Forelimb muscle (tissue), 1 donor: ENCODE measurements around the gene TMEM17. TPM values are rescaled to one million over a fixed set of nuclear protein-coding genes. Genes with fewer than 3 reads are reported as not detected.

Experiments used
- DNase-seq: peaks from one replicate; pipeline ENCODE4 v3.0.0-alpha.2; 2013; ENCODE audit warnings: low read depth
- polyA plus RNA-seq: library from polyadenylated mRNA; unstranded; fragments of 120-200 nt; gene quantifications from one replicate; pipeline ENCODE4 v1.2.1, GENCODE V29; 2013; ENCODE audit not compliant: insufficient read length

The TMEM17 gene
- polyA plus RNA-seq, 1 donor = 1.5 TPM

DNA sequence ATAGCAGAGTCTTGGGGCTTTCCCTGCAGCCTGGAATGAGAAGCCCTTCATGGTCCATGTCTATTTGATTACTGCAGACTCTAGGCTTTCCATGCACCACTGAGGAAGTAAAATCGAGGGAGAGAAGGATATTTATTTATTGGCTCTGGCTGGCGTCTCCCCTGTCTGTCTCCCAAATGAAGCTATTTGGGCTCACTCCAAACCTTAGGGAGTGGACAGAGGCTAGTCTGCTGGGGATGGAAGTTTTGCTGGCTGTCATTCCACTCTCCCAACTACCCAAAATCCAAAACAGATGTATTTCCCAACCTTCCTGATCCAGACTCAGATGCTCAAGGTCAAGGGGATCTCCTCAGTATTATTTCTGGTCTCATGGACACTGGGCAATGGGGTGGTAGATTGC, 33.7 kb downstream of the TMEM17 start:
- DNase-seq = no peak

- DNase-seq = no peak
These were observed 34.2 kb downstream of the TMEM17 start for GRCh38 chr2:62471816-62472215.

GRCh38 chr2:62471404-62471803, 34.6 kb downstream of the TMEM17 start:
- DNase-seq = no peak

- DNase-seq = no peak
These were observed 36.4 kb downstream of the TMEM17 start for GRCh38 chr2:62469548-62469947.

- no peak for DNase-seq
These were observed 36.9 kb downstream of the TMEM17 start for GRCh38 chr2:62469114-62469513.

GRCh38 chr2:62467475-62468321, 38.3 kb downstream of the TMEM17 start:
- DNase-seq = no peak

- no peak for DNase-seq
These were observed 38.9 kb downstream of the TMEM17 start for GRCh38 chr2:62467100-62467474.

- DNase-seq = no peak
These were observed 39.5 kb downstream of the TMEM17 start for GRCh38 chr2:62466503-62466854.

DNA sequence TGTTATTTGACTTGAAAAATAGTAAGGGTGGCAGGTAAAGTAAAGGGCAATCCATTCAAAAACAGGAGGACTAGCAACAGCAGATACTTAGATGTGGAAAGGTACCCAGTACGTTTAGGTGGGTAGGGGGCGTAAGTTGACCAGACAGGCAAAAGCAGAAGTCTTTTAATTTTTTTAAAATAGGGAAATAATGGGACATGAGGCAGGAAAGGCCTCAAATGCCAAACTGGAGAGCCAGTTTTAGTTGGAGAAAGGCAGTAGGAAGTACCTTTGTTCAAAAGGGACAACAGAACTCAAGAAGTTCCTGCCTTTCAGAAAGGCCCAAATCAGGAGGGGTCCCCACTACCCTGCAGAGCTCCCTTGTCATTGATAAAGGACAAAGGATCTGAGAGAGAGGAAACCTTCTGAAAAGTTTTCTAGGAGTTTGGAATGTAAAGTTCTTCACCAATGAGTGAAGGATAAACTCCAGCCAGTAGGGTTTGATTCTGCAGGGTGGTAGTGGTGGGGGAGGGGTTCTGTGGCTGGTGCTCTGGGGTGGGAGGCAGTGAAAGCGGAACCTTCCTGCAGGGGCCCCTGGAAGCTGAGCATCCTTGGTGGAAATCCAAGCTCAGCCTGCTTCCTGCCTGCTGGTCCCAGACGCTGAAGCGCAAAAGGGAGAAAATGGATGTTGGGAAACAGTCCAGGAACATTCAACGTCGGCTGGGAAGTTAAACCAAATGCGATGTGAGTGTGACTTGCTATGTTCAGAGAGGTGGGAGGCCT, 40.1 kb downstream of the TMEM17 start:
- DNase-seq = no peak

DNA sequence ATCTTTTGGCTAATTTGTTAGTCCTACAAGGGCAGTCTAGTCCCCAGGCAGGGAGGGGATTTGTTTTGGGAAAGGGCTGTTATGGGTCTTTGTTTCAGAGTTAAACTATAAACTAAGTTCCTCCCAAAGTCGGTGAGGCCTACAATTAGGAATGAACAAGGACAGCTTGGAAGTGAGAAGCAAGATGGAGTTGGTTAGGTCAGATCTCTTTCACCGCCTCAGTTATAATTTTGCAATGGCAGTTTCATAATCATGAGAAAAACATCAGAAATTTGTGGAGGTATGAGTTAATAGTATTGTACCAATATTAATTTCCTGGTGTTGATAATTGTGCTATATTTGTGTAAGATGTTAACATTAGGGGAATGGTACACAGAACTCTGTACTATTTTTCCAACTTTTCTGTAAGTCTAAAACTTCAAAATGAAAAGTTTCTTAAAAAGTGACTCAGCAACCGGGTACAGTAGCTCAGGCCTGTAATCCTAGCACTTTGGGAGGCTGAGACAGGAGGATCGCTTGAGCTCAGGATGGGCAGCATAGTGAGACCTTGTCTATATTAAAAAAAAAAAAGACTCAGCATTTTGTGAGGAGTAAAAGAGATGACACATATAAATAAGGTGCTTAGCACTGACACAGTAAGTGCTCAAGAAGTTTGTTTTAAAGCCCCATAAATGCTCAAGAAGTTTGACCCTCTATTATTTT, 40.8 kb downstream of the TMEM17 start:
- DNase-seq = no peak

DNA sequence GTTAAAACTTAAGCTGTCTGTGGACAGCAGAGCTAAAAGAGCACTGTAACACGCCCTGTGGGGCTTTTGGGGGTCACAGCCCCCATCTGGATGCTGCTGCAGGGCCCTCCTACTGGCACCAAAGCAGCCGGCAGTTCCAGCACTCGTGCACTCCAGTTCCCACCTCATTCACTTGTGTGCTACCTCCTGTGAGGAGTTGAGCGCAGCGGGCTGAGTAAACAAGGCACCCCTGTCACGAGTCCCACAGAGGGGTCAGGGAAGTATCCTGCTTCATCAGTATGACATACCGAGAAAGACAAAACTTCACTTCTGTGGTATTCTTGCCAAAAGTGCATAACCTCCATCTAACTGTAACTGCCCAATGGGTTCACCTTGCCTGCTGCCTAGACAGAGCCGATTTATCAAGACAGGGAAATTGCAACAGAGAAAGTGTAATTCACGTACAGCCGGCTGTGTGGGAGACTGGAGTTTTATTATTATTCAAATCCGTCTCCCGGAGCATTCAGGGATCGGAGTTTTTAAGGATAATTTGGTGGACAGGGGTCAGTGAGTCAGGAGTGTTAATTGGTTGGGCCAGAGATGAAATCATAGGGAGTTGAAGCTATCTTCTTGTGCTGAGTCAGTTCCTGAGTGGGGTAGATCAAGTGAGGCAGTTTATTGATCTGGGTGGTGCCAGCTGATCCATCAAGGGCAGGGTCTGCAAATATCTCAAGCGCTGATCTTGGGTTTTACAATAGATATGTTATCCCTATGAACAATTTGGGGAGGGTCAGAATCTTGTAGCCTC, 41.6 kb downstream of the TMEM17 start:
- no peak for DNase-seq

- DNase-seq = no peak
These were observed 43.8 kb downstream of the TMEM17 start for GRCh38 chr2:62462211-62462610.

DNA sequence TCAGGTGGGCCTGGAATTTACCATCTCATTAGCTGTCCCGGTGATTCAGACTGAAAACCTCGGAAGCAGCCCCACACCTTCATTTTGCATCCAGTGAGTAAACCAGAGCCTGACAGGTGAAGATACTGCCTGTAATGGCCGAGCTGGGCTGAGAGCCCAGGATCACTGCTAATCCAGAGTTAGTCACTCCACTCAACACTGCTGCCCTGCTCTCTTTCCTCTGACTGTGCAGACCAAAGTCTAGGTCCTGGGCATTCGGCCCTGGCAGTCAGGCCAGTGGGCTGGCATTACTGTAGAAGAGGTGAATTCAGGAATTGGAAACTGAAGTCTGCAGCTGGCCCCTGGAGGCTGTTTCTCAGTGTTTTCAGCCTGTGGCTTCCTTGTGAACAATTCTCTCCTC, 44.3 kb downstream of the TMEM17 start:
- no peak for DNase-seq

DNA sequence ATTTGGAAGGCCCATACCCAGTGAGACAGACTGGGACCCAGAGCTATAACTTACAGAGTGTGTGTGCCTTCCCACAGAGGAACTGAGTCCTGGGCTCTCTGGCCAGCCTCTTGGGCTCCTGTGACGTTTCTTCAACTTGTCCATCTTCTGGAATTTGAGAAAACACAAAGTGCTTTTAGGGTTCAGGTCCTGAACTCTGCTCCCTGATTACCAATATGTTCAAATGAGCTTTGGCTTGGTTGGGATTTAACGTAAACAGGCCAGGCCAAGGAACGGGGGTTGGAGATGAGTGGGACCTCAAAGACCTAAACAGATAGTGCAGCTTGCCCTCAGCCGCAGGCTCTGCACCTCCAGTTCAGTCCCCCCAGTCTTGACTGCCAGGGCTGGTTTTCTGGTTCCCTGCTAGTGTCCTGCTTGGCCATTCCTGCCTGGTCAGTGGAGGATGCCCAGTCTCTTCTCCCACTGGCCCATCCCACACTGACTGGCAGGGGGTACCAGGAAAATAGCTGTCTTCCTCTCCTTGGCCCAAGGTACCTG, 44.9 kb downstream of the TMEM17 start:
- DNase-seq = no peak

DNA sequence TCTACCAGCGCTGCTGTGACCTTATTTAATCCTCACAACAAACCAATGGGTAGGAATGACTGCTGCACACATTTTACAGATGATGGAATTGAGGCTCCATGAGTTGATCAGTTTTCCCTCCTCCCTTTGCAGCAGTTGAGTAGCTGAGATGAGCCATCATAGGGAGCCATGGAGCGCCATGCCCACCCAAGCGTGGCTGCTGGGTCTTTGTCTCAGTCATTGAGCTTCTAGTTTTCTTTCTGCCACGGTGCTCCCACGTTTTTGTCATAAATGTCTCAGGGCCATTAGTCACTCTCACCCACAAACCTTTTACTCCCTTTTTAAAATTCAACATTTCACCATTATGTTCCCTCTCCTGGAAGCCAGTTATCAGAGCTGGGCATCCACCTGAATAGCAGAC, 45.8 kb downstream of the TMEM17 start:
- no peak for DNase-seq

DNA sequence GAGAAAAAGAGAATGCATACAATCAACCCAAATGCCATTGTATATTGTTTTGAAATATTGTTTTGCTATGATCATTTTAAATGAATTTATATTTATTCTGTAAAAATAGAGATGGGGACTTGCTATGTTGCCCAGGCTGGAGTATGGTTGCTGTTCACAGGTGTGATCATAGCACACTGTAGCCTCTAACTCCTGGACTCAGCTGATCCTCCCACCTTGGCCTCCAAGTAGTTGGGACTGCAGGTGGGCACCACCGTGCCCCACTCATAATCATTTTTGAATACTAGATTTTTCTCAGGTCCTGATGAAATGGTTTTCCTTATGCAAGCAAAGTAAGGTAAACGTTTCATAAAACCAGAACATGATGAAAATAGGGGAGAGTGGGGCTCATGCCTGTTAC, 46.3 kb downstream of the TMEM17 start:
- no peak for DNase-seq

DNA sequence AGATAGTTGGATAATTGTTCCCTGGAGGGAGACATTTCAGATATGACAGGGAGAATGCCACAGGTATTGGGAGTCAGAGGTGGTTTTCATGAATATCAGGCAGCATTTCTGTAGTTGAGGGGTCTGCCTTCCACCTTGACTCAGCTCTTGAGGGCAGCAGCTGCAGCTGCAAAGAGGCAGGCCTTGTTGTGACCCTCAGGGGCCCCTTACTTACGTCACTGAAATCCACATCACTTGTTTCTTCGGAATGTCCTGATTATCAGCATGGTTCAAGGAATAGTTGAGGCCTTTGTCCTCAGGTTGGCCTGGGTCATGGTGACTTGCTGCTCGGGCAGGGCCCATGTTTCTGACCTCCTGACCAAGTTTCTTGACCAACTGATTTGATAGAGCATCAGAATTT, 46.9 kb downstream of the TMEM17 start:
- DNase-seq = no peak

- peak; percentile 61 for DNase-seq
These were observed 47.3 kb downstream of the TMEM17 start for GRCh38 chr2:62458671-62459081.

DNA sequence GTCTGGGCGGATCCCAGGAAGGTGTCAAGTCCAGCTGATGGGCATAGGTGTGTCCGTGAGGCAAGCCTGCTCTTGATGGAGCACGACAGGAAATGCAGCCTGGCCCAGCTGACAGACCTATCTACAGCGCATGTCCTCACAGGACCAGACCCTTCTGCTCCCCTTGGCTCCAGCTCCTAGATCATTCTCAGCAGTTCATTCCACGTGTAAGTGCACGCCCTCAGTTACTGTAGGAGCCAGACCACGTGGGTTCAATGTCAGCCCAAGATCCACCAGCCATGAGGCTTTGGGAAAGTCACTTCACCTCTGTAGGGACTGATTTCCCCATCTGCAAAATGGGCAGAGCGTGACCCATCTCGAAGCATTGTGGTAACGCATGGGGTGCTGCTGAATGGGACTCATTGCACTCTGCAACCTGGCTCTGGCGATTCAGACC, 47.8 kb downstream of the TMEM17 start:
- no peak for DNase-seq

DNA sequence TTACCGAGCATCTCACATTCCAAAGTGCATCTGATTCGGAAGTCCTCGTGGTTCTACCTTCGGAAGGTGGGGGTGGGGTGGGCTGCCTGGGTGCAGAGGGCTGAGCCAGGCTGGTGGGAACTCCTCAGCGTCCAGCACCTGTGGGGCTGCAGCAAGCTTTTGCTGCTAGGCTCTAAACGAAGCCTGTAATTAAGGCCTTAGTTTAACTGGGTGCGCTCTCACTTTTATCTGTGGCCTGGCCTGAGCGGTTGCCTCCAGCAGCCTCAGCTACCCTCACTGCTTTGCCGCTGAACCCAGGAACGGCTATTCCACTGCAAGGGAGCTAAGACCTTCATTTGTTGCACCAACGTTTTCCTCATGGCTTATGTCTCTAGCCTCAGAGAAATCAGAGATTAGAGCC, 48.4 kb downstream of the TMEM17 start:
- no peak for DNase-seq

GRCh38 chr2:62456721-62457539, 49.1 kb downstream of the TMEM17 start:
- DNase-seq = no peak
